K562 (cell line): ENCODE data around the gene MAP3K7. TPM values are rescaled to one million over a fixed set of nuclear protein-coding genes. Genes with fewer than 3 reads are reported as not detected.

Experiments used
- BMI1 ChIP-seq: fragments of 150-350 bp; IDR thresholded peaks from 2 replicates; pipeline ENCODE4 v1.6.1; 2014; ENCODE audit warnings: low read length
- CBX3 ChIP-seq, 2 experiments: IDR thresholded peaks; 1 replicate in 1 of 2; 2 replicates in 1 of 2; pipeline ENCODE4 v1.6.1; 2012; ENCODE audit warnings: inconsistent platforms in 2 of 2, low read length in 2 of 2, borderline replicate concordance in 1 of 2, control low read depth in 1 of 2
- COPS2 ChIP-seq: fragments of 450-650 bp; conservative IDR thresholded peaks from 2 replicates; pipeline ENCODE4 v1.6.1; 2016; ENCODE audit warnings: mild to moderate bottlenecking, moderate library complexity
- ETV5 ChIP-seq: sonication (generic); formaldehyde crosslinking; IDR thresholded peaks from 2 replicates; pipeline ENCODE4 v1.4.0; 2020; ENCODE audit warnings: low read depth, mild to moderate bottlenecking, missing genetic modification reagents
- FOXA1 ChIP-seq: fragments of 450-650 bp; IDR thresholded peaks from 2 replicates; pipeline ENCODE4 v1.6.1; 2016; ENCODE audit warnings: mild to moderate bottlenecking, borderline replicate concordance
- FOXK2 ChIP-seq, 2 experiments: fragments of 450-650 bp; IDR thresholded peaks in 1 of 2; conservative IDR thresholded peaks in 1 of 2; 2 replicates each; pipeline ENCODE4 v1.6.1; 2016; ENCODE audit warnings: low read depth in 2 of 2, mild to moderate bottlenecking in 1 of 2
- GABPA ChIP-seq: fragments of 200-800 bp; sonication (Bioruptor generic); conservative IDR thresholded peaks from 2 replicates; pipeline ENCODE4 v1.6.1; 2016; ENCODE audit warnings: low read depth, missing genetic modification characterization, missing compliant biosample characterization
- HDAC1 ChIP-seq, 2 experiments: fragments of 450-650 bp; IDR thresholded peaks; 2 replicates each; pipeline ENCODE4 v1.6.1; 2016 to 2017; ENCODE audit warnings: inconsistent platforms in 1 of 2, mild to moderate bottlenecking in 1 of 2, moderate library complexity in 1 of 2
- HDAC3 ChIP-seq: fragments of 450-650 bp; IDR thresholded peaks from 2 replicates; pipeline ENCODE4 v1.6.1; 2018; ENCODE audit warnings: borderline replicate concordance, mild to moderate bottlenecking, moderate library complexity; ENCODE audit not compliant: partially characterized antibody
- HLTF ChIP-seq: fragments of 450-650 bp; IDR thresholded peaks from 2 replicates; pipeline ENCODE4 v1.6.1; 2016
- ID3 ChIP-seq, 2 experiments: fragments of 250-450 bp in 1 of 2; fragments of 450-650 bp in 1 of 2; sonication (Bioruptor Pico) in 1 of 2; IDR thresholded peaks; 2 replicates each; pipeline versions ENCODE4 v1.6.1 to v1.8.0; 2016 to 2021; ENCODE audit warnings: mild to moderate bottlenecking in 2 of 2, moderate library complexity in 2 of 2, missing compliant biosample characterization in 1 of 2, missing genetic modification characterization in 1 of 2
- NCOA6 ChIP-seq: fragments of 450-650 bp; IDR thresholded peaks from 2 replicates; pipeline ENCODE4 v1.6.1; 2017; ENCODE audit warnings: mild to moderate bottlenecking
- NR3C1 ChIP-seq: sonication (generic); formaldehyde crosslinking; IDR thresholded peaks from 2 replicates; pipeline ENCODE4 v1.8.1; 2022; ENCODE audit warnings: missing genetic modification reagents
- POLR2H ChIP-seq: IDR thresholded peaks from 2 replicates; pipeline ENCODE4 v1.6.1; 2016; ENCODE audit warnings: missing genetic modification characterization, low read depth, mild to moderate bottlenecking, control low read depth, missing compliant biosample characterization, moderate library complexity
- SMARCC2 ChIP-seq: fragments of 450-650 bp; IDR thresholded peaks from 2 replicates; pipeline ENCODE4 v1.6.1; 2017; ENCODE audit warnings: antibody characterized with exemption, moderate library complexity, mild to moderate bottlenecking, low read depth
- SP1 ChIP-seq: sonication (generic); formaldehyde crosslinking; IDR thresholded peaks from 2 replicates; pipeline ENCODE4 v1.8.1; 2022; ENCODE audit warnings: mild to moderate bottlenecking, missing genetic modification reagents
- YY1 ChIP-seq, 3 experiments: IDR thresholded peaks; 2 replicates each; pipeline ENCODE4 v1.6.1; 2011; ENCODE audit warnings: low read length in 2 of 3, mild to moderate bottlenecking in 2 of 3, moderate library complexity in 2 of 3, borderline replicate concordance in 1 of 3, control low read depth in 1 of 3, low read depth in 1 of 3; ENCODE audit not compliant: insufficient read depth in 3 of 3, insufficient replicate concordance in 2 of 3, control insufficient read depth in 1 of 3, insufficient read length in 1 of 3; ENCODE audit errors: extremely low read depth in 1 of 3
- ZFP91 ChIP-seq: sonication (generic); formaldehyde crosslinking; IDR thresholded peaks from 2 replicates; pipeline ENCODE4 v1.8.0; 2022; ENCODE audit warnings: mild to moderate bottlenecking, missing genetic modification reagents
- ZNF121 ChIP-seq: sonication (generic); formaldehyde crosslinking; conservative IDR thresholded peaks from 2 replicates; pipeline ENCODE4 v1.8.0; 2022; ENCODE audit warnings: missing genetic modification reagents
- ZNF274 ChIP-seq: IDR thresholded peaks from 2 replicates; pipeline ENCODE4 v1.6.1; 2011; ENCODE audit warnings: low read depth, mild to moderate bottlenecking, low read length, moderate library complexity, borderline replicate concordance
- ZNF75A ChIP-seq: fragments of 450-650 bp; formaldehyde crosslinking; IDR thresholded peaks from 2 replicates; pipeline ENCODE4 v1.4.0; 2020; ENCODE audit warnings: mild to moderate bottlenecking
- polyA plus RNA-seq, 8 experiments: library from polyadenylated mRNA; depleted of rRNA in 4 of 8; stranded (reverse) in 5 of 8; unstranded in 3 of 8; fragments of >200 nt; fragmentation: Nextera tagmentation in 2 of 8; fragmentation: Illumina TruSeq in 1 of 8; extraction: Ambion mirVana in 2 of 8; extraction: Trizol in 1 of 8; gene quantifications; 2 replicates each; pipeline versions ENCODE4 v1.2.1 to v1.2.3, GENCODE V29; 2011 to 2014; ENCODE audit warnings: inconsistent platforms in 1 of 8, missing spikeins in 1 of 8
- total RNA-seq, 7 experiments: library from RNA; depleted of rRNA in 6 of 7; stranded (reverse); fragments of >200 nt in 6 of 7; fragmentation: Illumina TruSeq in 2 of 7; extraction: Trizol in 2 of 7; gene quantifications; 2 replicates each; pipeline versions ENCODE4 v1.2.1 to v1.2.3, GENCODE V29; 2011 to 2021; ENCODE audit warnings: low replicate concordance in 1 of 7
- TF ChIP-seq, protein P1 (sequence below), 2 experiments: fragments of 450-650 bp; IDR thresholded peaks; 2 replicates each; pipeline ENCODE4 v1.6.1; 2016
- TF ChIP-seq, protein P2 (sequence below), 2 experiments: IDR thresholded peaks; 2 replicates each; pipeline ENCODE4 v1.6.1; 2011; ENCODE audit warnings: borderline replicate concordance in 1 of 2, control low read depth in 1 of 2, low read depth in 1 of 2, low read length in 1 of 2, mild to moderate bottlenecking in 1 of 2, mixed read lengths in 1 of 2, moderate library complexity in 1 of 2; ENCODE audit not compliant: insufficient read depth in 1 of 2, insufficient read length in 1 of 2, poor library complexity in 1 of 2, severe bottlenecking in 1 of 2; ENCODE audit errors: extremely low read depth in 1 of 2

MAP3K7 gene
- total and polyA plus RNA-seq, 9 of the 15 experiments (the other 6 are each of a cell fraction or from before 2014, with no cell fraction given), result 13.4 to 60.9 (median 34.8) TPM

DNA sequence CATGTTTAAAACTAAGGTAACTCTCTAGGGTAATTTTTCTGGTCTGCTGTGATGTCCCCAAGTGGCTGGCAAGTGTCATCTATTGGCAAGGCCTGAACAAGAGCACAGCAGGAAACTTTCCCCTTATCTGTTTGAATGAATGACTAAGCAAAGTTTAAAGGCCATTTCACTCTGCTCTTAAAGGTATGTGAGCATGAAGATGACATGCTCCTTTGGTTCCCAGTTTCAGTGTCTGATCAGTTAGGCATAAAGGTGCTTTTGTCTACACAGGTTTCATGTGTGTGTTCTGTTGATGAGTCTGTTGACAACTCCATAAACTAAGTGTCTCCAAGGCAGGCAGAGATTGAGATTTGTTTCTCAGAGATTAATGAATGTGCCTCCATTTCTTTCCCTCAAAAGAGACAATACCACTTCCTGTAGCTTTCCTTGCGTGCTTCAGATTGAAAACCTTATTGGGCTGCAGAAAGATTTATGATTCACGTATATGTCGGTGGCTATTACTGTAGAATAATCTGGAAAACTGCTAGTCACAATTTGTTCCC lies 83.9 kb downstream of the MAP3K7 start (continued):
- TF ChIP-seq ID3 (CRISPR knock-in tag; IDR thresholded peaks at IDR 0.05) (no peak), ID3 (tag; IDR thresholded peaks at IDR 0.05) (peak; percentile 95), BMI1 (no peak), FOXA1 (no peak), ZNF75A (no peak), CBX3 (IDR thresholded peaks at IDR 0.05; ENCODE audit: borderline replicate concordance in 1 of 2, low read length in 2 of 2) (peak in 1 of 2 experiments; percentile 79; a peak in 1 of 3 replicates), HDAC3 (no peak), YY1 (IDR thresholded peaks at IDR 0.05; ENCODE audit: borderline replicate concordance in 1 of 3, control insufficient read depth in 1 of 3, extremely low read depth in 1 of 3, insufficient read depth in 3 of 3, insufficient read length in 1 of 3, insufficient replicate concordance in 2 of 3, low read depth in 1 of 3, low read length in 2 of 3) (no peak), ETV5 (peak; percentile 53; the same call in 1 of the 2 replicates), HLTF (no peak), NCOA6 (no peak), HDAC1 (IDR thresholded peaks at IDR 0.05) (peak in 1 of 2 experiments; percentile 82; a peak in 2 of 4 replicates), SMARCC2 (peak; percentile 77), ZNF274 (no peak), GABPA (tag) (peak; percentile 60), POLR2H (tag) (no peak), COPS2 (no peak), ZNF121 (CRISPR knock-in tag) (no peak), SP1 (peak; percentile 21; the same call in 1 of the 2 replicates), ZFP91 (CRISPR knock-in tag) (peak; percentile 87), FOXK2 (conservative IDR thresholded peaks at IDR 0.05 in 1 of 2, IDR thresholded peaks at IDR 0.05 in 1 of 2; ENCODE audit: low read depth in 2 of 2) (0 out of 4 replicates have a peak, but pooled peaks of 1 of the 2 experiments have one; percentile 13), NR3C1 (CRISPR knock-in tag) (no peak)
- TF ChIP-seq, protein P1, sequence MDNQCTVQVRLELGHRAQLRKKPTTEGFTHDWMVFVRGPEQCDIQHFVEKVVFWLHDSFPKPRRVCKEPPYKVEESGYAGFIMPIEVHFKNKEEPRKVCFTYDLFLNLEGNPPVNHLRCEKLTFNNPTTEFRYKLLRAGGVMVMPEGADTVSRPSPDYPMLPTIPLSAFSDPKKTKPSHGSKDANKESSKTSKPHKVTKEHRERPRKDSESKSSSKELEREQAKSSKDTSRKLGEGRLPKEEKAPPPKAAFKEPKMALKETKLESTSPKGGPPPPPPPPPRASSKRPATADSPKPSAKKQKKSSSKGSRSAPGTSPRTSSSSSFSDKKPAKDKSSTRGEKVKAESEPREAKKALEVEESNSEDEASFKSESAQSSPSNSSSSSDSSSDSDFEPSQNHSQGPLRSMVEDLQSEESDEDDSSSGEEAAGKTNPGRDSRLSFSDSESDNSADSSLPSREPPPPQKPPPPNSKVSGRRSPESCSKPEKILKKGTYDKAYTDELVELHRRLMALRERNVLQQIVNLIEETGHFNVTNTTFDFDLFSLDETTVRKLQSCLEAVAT (IDR thresholded peaks at IDR 0.05), result no peak
- TF ChIP-seq, protein P2, sequence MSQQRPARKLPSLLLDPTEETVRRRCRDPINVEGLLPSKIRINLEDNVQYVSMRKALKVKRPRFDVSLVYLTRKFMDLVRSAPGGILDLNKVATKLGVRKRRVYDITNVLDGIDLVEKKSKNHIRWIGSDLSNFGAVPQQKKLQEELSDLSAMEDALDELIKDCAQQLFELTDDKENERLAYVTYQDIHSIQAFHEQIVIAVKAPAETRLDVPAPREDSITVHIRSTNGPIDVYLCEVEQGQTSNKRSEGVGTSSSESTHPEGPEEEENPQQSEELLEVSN (IDR thresholded peaks at IDR 0.05; ENCODE audit: borderline replicate concordance in 1 of 2, extremely low read depth in 1 of 2, insufficient read depth in 1 of 2, insufficient read length in 1 of 2, low read depth in 1 of 2, low read length in 1 of 2, poor library complexity in 1 of 2, severe bottlenecking in 1 of 2), result no peak
